SIG-M5 treated with dmso at 0.1 percent for 504 hours (cell line): Measurements from ENCODE around the gene ADGRG3.
"Not testable (repeated sequence)": the region's sequence is repeated elsewhere in the genome, so short reads cannot be mapped to it uniquely, and the experiment has no call there.

Source experiments
- DNase-seq: peaks from one replicate; lab custom pipeline; 2025; ENCODE audit not compliant: unreplicated experiment; lab: John Stamatoyannopoulos, UW

ADGRG3 gene

GRCh38 chr16:57661936-57662906 is 5.9 kb upstream of the ADGRG3 start:
- no peak for DNase-seq

DNA sequence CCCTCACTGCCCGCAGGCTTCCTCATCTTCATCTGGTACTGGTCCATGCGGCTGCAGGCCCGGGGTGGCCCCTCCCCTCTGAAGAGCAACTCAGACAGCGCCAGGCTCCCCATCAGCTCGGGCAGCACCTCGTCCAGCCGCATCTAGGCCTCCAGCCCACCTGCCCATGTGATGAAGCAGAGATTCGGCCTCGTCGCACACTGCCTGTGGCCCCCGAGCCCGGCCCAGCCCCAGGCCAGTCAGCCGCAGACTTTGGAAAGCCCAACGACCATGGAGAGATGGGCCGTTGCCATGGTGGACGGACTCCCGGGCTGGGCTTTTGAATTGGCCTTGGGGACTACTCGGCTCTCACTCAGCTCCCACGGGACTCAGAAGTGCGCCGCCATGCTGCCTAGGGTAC is 4.7 kb upstream of the ADGRG3 start:
- DNase-seq: no peak

DNA sequence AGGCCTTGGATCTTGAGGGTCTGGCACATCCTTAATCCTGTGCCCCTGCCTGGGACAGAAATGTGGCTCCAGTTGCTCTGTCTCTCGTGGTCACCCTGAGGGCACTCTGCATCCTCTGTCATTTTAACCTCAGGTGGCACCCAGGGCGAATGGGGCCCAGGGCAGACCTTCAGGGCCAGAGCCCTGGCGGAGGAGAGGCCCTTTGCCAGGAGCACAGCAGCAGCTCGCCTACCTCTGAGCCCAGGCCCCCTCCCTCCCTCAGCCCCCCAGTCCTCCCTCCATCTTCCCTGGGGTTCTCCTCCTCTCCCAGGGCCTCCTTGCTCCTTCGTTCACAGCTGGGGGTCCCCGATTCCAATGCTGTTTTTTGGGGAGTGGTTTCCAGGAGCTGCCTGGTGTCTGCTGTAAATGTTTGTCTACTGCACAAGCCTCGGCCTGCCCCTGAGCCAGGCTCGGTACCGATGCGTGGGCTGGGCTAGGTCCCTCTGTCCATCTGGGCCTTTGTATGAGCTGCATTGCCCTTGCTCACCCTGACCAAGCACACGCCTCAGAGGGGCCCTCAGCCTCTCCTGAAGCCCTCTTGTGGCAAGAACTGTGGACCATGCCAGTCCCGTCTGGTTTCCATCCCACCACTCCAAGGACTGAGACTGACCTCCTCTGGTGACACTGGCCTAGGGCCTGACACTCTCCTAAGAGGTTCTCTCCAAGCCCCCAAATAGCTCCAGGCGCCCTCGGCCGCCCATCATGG is 4.0 kb upstream of the ADGRG3 start:
- no peak for DNase-seq

GRCh38 chr16:57664662-57665025 is 3.5 kb upstream of the ADGRG3 start:
- DNase-seq: no peak

GRCh38 chr16:57665541-57665940 is 2.6 kb upstream of the ADGRG3 start:
- DNase-seq: no peak

DNA sequence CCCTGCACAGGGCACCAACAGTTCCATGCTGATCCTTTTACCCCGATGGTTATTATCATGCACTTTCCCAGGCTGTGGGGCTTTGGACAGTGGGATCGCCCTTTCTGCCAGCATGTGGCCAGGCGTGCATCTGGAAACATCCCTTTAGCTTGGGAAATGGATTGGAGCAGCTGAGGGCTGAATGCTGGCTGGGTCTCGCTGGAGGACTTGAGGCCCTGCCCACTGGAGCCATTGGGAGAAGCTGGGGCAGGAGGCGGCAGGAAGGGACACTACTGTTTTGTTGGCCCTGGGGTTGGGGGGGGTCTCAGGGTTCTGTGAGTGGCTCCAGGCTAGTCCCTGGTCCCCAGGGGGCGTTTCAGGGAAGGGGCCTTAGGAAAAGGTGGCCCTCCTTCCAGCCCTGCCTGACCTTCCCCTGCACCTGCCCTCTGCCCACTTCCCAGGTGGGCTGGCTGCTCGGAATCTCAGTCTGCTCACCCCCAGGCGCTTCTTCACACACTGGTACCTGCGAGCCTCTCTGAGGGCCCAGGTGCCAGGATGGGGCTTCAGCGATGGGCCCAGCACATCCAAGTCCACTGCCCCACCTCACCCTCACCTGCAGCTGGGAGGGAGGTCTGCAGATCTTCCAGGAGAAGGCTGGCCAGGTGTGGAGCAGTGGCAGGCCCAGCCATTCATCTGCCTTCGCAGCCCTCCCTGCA is 1.6 kb upstream of the ADGRG3 start:
- DNase-seq: no peak

DNA sequence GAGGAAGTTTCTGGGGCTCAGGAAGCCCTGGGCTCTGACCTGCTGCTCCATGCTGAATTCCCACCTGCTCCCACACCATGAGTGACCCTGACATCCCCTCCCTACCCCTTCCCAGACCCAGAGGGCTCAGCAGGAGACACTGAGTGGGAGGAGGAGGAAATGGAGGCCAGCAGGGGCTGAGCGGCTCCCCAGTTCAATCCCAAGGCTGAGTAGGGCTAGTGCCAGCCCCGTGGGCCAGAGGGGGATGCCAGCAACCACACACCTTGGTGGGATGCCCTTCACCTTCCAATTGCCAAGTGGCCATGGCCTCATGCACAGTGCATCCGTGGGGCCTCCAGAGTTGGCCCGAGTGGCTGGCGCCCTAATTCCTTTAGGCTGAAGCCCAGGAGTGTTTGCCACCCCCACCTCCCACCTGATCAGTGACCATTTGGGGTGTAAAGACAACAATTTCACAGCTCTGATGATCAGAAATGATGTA is 1.0 kb upstream of the ADGRG3 start:
- DNase-seq: no peak

DNA sequence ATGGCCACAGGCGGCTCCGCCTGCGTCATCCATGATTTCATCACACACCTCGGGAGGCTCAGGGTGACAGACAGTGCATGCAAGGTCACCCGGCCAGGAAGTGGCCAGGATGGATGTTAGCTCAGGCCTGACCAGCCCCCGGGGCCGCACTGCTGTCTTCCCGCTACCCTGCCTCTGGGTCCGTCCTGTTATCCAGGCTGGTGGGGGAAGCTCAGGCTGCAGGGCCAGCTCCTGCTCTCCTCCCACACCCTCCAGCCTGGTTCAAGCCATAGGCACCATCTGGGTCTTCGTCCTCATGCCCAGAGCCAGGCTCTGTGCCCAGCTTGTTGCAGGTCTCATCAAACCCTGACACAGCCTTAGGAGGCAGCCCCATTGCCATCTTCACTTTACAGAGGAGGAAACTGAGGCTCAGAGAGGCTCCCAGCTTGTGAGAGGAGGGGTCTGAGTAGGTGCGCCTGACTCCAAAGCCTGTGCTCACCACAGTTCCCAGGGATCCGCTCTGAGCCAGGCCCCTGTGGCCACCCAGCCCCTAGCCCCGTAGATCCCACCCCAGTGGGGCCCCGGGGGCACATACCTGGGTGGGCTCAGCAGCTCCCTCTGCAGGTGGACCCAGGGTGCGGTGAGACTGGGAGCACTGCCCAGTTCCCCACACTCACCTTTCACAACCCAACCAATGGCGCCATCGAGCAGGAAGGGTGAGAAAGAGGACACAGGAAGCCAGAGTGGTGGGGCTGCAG is 412 bp upstream of the ADGRG3 start:
- peak; percentile 21 for DNase-seq

DNA sequence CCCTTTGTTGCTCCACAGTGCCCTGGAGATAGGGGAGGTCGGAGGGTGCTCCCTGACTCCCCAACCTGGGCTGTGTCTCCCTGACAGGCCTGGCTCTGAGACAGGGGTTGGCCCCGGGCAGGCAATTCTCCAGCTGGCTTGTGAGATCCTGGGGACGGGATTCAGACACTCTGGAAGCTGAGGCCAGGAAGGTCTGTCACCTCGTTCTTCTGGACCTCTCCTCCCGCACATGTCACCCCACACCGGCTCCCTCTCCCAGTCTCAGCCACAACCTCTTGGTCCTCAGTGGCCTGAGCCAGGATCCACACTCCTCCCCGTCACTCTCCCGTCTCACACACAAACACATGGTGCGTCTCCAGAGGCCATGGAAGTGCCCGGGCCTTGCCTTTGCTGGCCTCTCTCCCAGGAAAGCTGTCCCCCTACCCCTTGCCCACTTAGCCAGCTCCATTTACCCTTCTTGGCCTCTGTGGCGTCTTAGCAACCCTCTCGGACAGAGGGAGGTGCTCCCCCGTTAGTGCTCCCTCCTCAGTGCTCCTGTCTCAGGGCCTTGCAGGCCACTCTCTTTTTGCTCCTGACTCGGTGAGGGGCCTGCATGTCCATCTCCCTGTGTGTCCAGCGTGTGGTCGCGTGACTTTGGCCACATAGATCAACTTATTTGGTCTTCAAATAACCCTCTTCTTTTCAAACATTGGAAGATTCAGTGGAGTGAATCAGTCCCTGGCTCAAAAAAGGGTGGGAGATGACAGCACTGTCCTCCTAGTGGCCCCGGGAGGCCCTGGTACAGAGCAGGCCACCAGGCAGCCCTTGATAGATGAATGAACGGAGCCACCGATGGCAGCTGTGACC is 747 bp downstream of the ADGRG3 start:
- no peak for DNase-seq

- no peak for DNase-seq
Observed at GRCh38 chr16:57669476-57670162, 1.5 kb downstream of the ADGRG3 start.

- DNase-seq: no peak
Observed at GRCh38 chr16:57670196-57670595, 2.1 kb downstream of the ADGRG3 start.

- not testable (repeated sequence) for DNase-seq
Observed at GRCh38 chr16:57671451-57671850, 3.3 kb downstream of the ADGRG3 start.

DNA sequence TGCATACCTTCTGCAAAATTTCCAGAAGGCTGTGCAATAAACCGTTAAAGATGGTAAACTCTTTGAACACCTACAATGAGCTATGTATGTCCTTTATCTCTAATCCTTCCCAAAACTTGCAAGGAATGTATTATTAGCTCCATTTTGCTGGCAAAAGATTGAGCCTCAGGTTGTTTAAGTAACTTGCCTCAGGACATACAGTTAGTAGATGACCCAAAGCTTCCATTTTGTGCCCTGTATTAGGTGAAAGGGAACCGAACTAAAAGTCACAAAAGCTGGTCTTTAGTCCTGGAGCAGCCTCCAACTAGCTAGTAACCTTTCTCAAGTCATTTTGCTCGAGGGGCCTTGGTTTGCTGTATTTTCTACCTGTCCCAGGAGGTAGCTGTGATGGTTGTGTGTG is 4.3 kb downstream of the ADGRG3 start:
- no peak for DNase-seq

DNA sequence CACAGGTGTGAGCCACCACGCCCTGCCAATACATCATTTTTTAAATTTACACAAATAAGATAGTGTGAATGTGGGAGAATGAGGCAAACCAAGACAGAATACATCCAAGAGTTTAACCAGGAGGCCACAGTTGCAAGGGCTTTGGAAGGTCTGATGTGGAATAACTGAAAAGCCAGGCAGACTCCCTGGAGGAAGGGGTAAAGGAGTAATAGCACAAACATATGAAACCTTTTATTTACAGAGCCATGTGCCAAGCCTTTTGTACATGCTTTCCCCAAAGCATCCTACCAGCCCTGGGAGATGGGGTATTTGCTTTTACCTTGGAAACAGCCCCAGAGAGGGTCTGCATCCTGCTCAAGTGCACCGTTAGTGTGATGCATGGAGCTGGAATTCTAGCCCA is 4.7 kb downstream of the ADGRG3 start:
- DNase-seq: no peak

DNA sequence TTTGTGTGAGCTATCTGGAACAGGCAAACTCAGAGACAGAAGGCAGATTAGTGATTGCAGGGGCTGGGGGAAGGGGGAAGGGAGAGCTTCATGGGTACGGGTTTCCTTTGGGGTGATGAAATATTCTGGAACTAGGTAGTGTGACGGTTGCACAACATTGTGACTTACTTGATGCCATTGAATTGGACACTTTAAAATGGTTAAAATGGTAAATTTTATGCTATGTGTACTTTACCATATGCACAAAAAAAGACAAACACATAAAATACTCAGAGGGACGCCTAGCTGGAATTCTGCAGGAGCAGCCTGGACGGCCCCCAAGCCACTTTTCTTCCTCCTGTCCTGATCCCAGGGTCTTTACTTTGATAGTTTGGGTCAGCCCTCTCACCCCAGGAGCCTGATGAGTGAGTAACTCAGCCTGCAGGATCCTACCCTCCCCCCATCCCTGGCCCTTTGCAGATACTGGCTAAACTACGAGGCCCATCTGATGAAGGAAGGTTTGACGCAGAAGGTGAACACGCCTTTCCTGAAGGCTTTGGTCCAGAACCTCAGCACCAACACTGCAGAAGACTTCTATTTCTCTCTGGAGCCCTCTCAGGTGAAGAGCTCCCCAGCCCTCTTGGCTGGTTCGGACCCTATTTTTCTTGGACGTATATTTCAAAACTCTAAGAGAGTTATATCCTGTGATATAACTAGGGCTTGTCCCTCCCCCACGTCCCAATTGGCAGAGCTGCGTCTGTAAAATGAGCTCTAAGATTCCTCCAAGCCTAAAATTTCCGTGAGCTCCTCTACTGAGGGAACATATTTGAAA is 7.8 kb downstream of the ADGRG3 start:
- DNase-seq: peak; percentile 66

- no peak for DNase-seq
Observed at GRCh38 chr16:57676553-57677085, 8.5 kb downstream of the ADGRG3 start.

- DNase-seq: no peak
Observed at GRCh38 chr16:57677622-57678369, 9.7 kb downstream of the ADGRG3 start.
